ENCODE measurements around the gene NTN1. TPM values are rescaled to one million over a fixed set of nuclear protein-coding genes. Genes with fewer than 3 reads are reported as not detected.
A peak's percentile ranks its signal among the peaks of the same experiment; 100 is the strongest.

The NTN1 gene
- polyA plus RNA-seq, 1 experiment: 0.06 TPM

- no peak for DNase-seq (ENCODE audit: low read depth)
Observed at GRCh38 chr17:9018726-9019125, 2.6 kb upstream of the NTN1 start.

GRCh38 chr17:9020096-9020823 lies 1.1 kb upstream of the NTN1 start:
- CTCF ChIA-PET: interaction anchor here (1.2 to 1.5 kb wide), 2 partner anchors 22 to 28 kb away, joined by 3 to 5 read pairs; no protein-coding TSS in a partner anchor
- TF ChIP-seq CTCF (IDR thresholded peaks at IDR 0.05; ENCODE audit: insufficient read depth, low read depth, low read length): no peak
- no peak overlapping the region for H3K4me3 ChIP-seq (ENCODE audit: low read depth, low read length)
- no peaks in the 10 kb centered on the region for H3K36me3 ChIP-seq (ENCODE audit: control insufficient read depth, insufficient read depth, low read length)
- POLR2A ChIA-PET: no interaction called here
- DNase-seq (ENCODE audit: low read depth): no peak
- peaks cover 34% of the 10 kb centered on the region for H3K27me3 ChIP-seq (ENCODE audit: control insufficient read depth, insufficient read depth, low read length)

More at GRCh38 chr17:9018726-9019125, 2.6 kb upstream of the NTN1 start:
- TF ChIP-seq CTCF (IDR thresholded peaks at IDR 0.05; ENCODE audit: insufficient read depth, low read depth, low read length): no peak
- Histone ChIP-seq H3K27me3 (ENCODE audit: control insufficient read depth, insufficient read depth, low read length) (peaks cover 26% of the 10 kb centered on the region), H3K4me3 (ENCODE audit: low read depth, low read length) (no peak overlapping the region), H3K36me3 (ENCODE audit: control insufficient read depth, insufficient read depth, low read length) (no peaks in the 10 kb centered on the region)
- ChIA-PET CTCF (interaction anchor here (1.5 kb wide), 2 partner anchors 21 to 26 kb away, joined by 3 to 5 read pairs; no protein-coding TSS in a partner anchor), POLR2A (no interaction called here)

DNA sequence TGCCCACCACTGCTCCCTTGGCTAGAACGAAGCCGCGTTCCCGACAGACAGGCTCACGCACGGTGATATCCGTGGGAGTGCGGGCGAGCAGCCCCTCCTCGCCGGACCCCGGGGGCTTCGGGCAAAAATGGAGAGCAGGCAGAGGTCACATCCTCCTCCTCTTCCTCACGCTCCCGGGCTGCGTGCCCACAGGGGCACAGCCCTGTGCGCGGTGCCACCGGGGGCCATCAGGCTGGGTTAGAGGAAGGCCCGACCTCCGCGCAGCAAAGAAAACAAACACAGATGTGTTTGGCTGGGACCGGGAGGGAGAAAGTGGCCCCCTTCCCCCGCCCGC lies 519 bp upstream of the NTN1 start:
- TF ChIP-seq CTCF (IDR thresholded peaks at IDR 0.05; ENCODE audit: insufficient read depth, low read depth, low read length): no peak
- POLR2A ChIA-PET: no interaction called here
- H3K36me3 ChIP-seq (ENCODE audit: control insufficient read depth, insufficient read depth, low read length): no peaks in the 10 kb centered on the region
- peak overlapping the region; percentile 40 for H3K4me3 ChIP-seq (ENCODE audit: low read depth, low read length)
- peaks cover 34% of the 10 kb centered on the region for H3K27me3 ChIP-seq (ENCODE audit: control insufficient read depth, insufficient read depth, low read length)
- no peak for DNase-seq (ENCODE audit: low read depth)
- CTCF ChIA-PET: interaction anchor here (1.2 to 1.7 kb wide), 4 partner anchors 22 to 493 kb away, joined by 3 to 6 read pairs (median 5); no protein-coding TSS in a partner anchor

- ChIA-PET POLR2A (interaction anchor here (0.6 kb wide), 1 partner anchor 10 kb away, joined by 3 read pairs; no protein-coding TSS in a partner anchor), CTCF (interaction anchor here (1.2 to 1.7 kb wide), 3 partner anchors 24 to 492 kb away, joined by 3 to 6 read pairs (median 5); no protein-coding TSS in a partner anchor)
- Histone ChIP-seq H3K4me3 (ENCODE audit: low read depth, low read length) (peak overlapping the region; percentile 40), H3K27me3 (ENCODE audit: control insufficient read depth, insufficient read depth, low read length) (peaks cover 34% of the 10 kb centered on the region), H3K36me3 (ENCODE audit: control insufficient read depth, insufficient read depth, low read length) (no peaks in the 10 kb centered on the region)
- no peak for DNase-seq (ENCODE audit: low read depth)
- TF ChIP-seq CTCF (IDR thresholded peaks at IDR 0.05; ENCODE audit: insufficient read depth, low read depth, low read length): no peak
Observed at GRCh38 chr17:9021992-9022572, 772 bp downstream of the NTN1 start.

DNA sequence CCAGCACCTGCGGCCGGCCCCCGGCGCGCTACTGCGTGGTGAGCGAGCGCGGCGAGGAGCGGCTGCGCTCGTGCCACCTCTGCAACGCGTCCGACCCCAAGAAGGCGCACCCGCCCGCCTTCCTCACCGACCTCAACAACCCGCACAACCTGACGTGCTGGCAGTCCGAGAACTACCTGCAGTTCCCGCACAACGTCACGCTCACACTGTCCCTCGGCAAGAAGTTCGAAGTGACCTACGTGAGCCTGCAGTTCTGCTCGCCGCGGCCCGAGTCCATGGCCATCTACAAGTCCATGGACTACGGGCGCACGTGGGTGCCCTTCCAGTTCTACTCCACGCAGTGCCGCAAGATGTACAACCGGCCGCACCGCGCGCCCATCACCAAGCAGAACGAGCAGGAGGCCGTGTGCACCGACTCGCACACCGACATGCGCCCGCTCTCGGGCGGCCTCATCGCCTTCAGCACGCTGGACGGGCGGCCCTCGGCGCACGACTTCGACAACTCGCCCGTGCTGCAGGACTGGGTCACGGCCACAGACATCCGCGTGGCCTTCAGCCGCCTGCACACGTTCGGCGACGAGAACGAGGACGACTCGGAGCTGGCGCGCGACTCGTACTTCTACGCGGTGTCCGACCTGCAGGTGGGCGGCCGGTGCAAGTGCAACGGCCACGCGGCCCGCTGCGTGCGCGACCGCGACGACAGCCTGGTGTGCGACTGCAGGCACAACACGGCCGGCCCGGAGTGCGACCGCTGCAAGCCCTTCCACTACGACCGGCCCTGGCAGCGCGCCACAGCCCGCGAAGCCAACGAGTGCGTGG lies 1.5 kb downstream of the NTN1 start:
- DNase-seq (ENCODE audit: low read depth): no peak
- ChIA-PET POLR2A (no interaction called here), CTCF (interaction anchor here (1.4 to 1.7 kb wide), 3 partner anchors 24 to 270 kb away, joined by 3 to 6 read pairs (median 5); no protein-coding TSS in a partner anchor)
- Histone ChIP-seq H3K4me3 (ENCODE audit: low read depth, low read length) (no peak overlapping the region), H3K27me3 (ENCODE audit: control insufficient read depth, insufficient read depth, low read length) (peaks cover 34% of the 10 kb centered on the region), H3K36me3 (ENCODE audit: control insufficient read depth, insufficient read depth, low read length) (no peaks in the 10 kb centered on the region)
- TF ChIP-seq CTCF (IDR thresholded peaks at IDR 0.05; ENCODE audit: insufficient read depth, low read depth, low read length): no peak

Data from BJ (cell line).